Keratinocyte (primary cell): Measurements from ENCODE around the gene TTI1.

Experiments used
- CTCF ChIP-seq, 3 experiments: IDR thresholded peaks in 1 of 3; conservative IDR thresholded peaks in 1 of 3; optimal IDR thresholded peaks in 1 of 3; 2 replicates in 2 of 3; 3 replicates in 1 of 3; pipeline versions ENCODE3 to v1.5.1; 2011; ENCODE audit warnings: low read length in 3 of 3, mild to moderate bottlenecking in 3 of 3, moderate library complexity in 2 of 3, control low read depth in 1 of 3, inconsistent platforms in 1 of 3; ENCODE audit not compliant: insufficient read depth in 2 of 3; ENCODE audit errors: extremely low read depth in 1 of 3
- EZH2 ChIP-seq: IDR thresholded peaks from one replicate; pipeline ENCODE4 v1.6.1; 2012; ENCODE audit warnings: inconsistent platforms, mild to moderate bottlenecking, low read length, moderate library complexity

DNA sequence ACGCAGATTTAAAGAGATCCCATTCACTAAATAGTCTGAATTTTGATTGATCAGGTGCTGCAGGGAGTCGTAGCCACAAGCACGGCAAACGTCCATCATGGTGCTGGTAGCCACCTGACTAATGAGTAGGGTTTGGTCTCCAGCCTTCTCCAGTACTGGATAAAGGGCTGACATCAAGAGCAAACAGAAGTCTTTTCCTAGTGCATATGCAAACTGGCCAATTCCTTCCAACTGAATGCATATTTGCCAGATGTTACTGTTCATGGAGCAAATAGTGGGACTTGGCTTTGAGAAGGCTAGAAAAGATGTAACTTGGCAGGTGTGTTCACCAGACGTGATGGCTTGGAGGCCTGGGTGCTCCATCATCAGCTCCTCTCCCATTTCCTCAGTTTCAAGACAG lies 21.6 kb downstream of the TTI1 start:
- TF ChIP-seq CTCF (optimal IDR thresholded peaks at IDR 0.05 in 1 of 3, IDR thresholded peaks at IDR 0.05 in 1 of 3, conservative IDR thresholded peaks at IDR 0.05 in 1 of 3; ENCODE audit: extremely low read depth in 1 of 3, insufficient read depth in 2 of 3, low read length in 3 of 3): no peak
- TF ChIP-seq EZH2: no peak
